Spinal cord (tissue), 10 donors: ENCODE data around the gene SGCB. TPM values are rescaled to one million over a fixed set of nuclear protein-coding genes. Genes with fewer than 3 reads are reported as not detected.
A peak's percentile ranks its signal among the peaks of the same experiment; 100 is the strongest.

Experiments used
- DNase-seq, 6 donors: peaks; one replicate each; pipeline versions ENCODE4 v3.0.0 to v3.0.0-alpha.2; 2013 to 2015; ENCODE audit warnings: low spot score in 6 of 6, low read depth in 4 of 6
- H3K27ac ChIP-seq: one replicate; pipeline ENCODE4 v1.5.1; 2013; ENCODE audit warnings: low read depth, low read length, control low read depth
- H3K27me3 ChIP-seq: one replicate; pipeline ENCODE4 v1.6.1; 2013; ENCODE audit warnings: low read length; ENCODE audit not compliant: control insufficient read depth, insufficient read depth
- H3K36me3 ChIP-seq: one replicate; pipeline ENCODE4 v1.6.1; 2013; ENCODE audit warnings: low read length; ENCODE audit not compliant: control insufficient read depth, insufficient read depth
- H3K4me1 ChIP-seq: one replicate; pipeline ENCODE4 v1.6.1; 2013; ENCODE audit warnings: low read length; ENCODE audit not compliant: control insufficient read depth, insufficient read depth
- H3K4me3 ChIP-seq: one replicate; pipeline ENCODE4 v1.5.1; 2013; ENCODE audit warnings: low read depth, low read length, control low read depth
- H3K9me3 ChIP-seq: one replicate; pipeline ENCODE4 v1.6.1; 2013; ENCODE audit warnings: low read length; ENCODE audit not compliant: control insufficient read depth, insufficient read depth
- WGBS: methylation state at CpG from one replicate; pipeline ENCODE4 v1.1.5; 2013; ENCODE audit warnings: missing lambda C conversion rate; ENCODE audit not compliant: insufficient coverage; 5-methylcytosine and 5-hydroxymethylcytosine counted together
- polyA plus RNA-seq, 2 donors: library from polyadenylated mRNA; unstranded; fragments of 120-200 nt; gene quantifications; one replicate each; pipeline ENCODE4 v1.2.1, GENCODE V29; 2013; ENCODE audit not compliant: insufficient read length in 2 of 2
- small RNA-seq: library from RNA; depleted of rRNA; stranded (forward); fragments of <200 nt; gene quantifications from one replicate; pipeline ENCODE3, GENCODE V24; 2014; ENCODE audit warnings: low replicate concordance
- total RNA-seq, 2 donors: library from RNA; depleted of rRNA in 1 of 2; stranded (reverse); fragments of 120-200 nt in 1 of 2; fragments of >200 nt in 1 of 2; gene quantifications; one replicate each; pipeline versions ENCODE4 v1.2.3 to v1.2.4, GENCODE V29; 2013 to 2014
- donor health status: healthy.

Gene SGCB
- total and polyA plus RNA-seq, 4 donors: 36.4 to 108 (median 72.1) TPM

DNA sequence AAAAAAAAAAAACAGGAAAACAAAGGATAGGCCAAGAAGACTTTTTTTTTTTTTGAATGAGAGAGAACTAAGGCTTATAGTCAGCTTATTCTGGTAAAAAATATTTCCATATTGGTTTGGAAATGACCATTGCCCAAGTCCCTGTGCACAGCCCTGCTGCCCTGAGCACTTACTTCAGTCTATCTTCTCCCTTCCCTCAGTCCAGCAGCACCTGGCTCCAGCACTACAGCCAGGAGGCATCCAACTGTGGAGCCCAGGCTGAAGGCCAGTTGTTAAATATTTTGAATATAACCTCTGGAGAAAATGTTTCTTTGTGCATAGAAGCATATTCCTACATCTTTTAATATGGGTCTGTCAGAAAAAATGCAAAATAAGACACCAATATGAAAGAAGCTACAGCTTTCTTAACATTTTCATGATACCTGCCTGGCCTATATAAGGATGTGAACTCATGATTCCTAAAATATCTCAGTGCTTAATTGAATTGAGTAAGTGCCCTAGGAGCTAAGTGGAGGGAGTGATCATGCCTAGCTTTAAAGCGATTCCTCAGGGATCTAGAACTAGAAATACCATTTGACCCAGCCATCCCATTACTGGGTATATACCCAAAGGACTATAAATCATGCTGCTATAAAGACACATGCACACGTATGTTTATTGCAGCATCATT lies 32.4 kb downstream of the SGCB start:
- no CpG with 5 or more reads among the region's 2 CpGs for WGBS
- H3K27ac ChIP-seq: no peak overlapping the region

GRCh38 chr4:52004414-52004813 lies 33.7 kb downstream of the SGCB start:
- no peaks in the 10 kb centered on the region for H3K4me1 ChIP-seq
- peak in 1 of 6 donors; percentile 13 for DNase-seq

More for the DNA sequence above, 32.4 kb downstream of the SGCB start:
- H3K36me3 ChIP-seq: no peaks in the 10 kb centered on the region
- H3K9me3 ChIP-seq: no peaks in the 10 kb centered on the region
- H3K4me1 ChIP-seq: no peaks in the 10 kb centered on the region
- no peaks in the 10 kb centered on the region for H3K27me3 ChIP-seq
- DNase-seq: no peak
- no peak overlapping the region for H3K4me3 ChIP-seq

GRCh38 chr4:52001616-52002015 lies 36.5 kb downstream of the SGCB start:
- H3K27me3 ChIP-seq: no peaks in the 10 kb centered on the region
- WGBS: 80% methylated on average over 1 of the region's 2 CpGs
- H3K4me3 ChIP-seq: no peak overlapping the region
- H3K36me3 ChIP-seq: no peaks in the 10 kb centered on the region
- no peaks in the 10 kb centered on the region for H3K4me1 ChIP-seq
- no peaks in the 10 kb centered on the region for H3K9me3 ChIP-seq
- no peak for DNase-seq
- H3K27ac ChIP-seq: no peak overlapping the region

More at GRCh38 chr4:52004414-52004813, 33.7 kb downstream of the SGCB start:
- Histone ChIP-seq H3K36me3 (no peaks in the 10 kb centered on the region), H3K4me3 (no peak overlapping the region), H3K27me3 (no peaks in the 10 kb centered on the region), H3K27ac (no peak overlapping the region), H3K9me3 (no peaks in the 10 kb centered on the region)

GRCh38 chr4:51999250-51999649 lies 38.8 kb downstream of the SGCB start:
- no peak for DNase-seq
- no peak overlapping the region for H3K4me3 ChIP-seq
- 63% methylated on average over 1 of the region's 5 CpGs for WGBS

DNA sequence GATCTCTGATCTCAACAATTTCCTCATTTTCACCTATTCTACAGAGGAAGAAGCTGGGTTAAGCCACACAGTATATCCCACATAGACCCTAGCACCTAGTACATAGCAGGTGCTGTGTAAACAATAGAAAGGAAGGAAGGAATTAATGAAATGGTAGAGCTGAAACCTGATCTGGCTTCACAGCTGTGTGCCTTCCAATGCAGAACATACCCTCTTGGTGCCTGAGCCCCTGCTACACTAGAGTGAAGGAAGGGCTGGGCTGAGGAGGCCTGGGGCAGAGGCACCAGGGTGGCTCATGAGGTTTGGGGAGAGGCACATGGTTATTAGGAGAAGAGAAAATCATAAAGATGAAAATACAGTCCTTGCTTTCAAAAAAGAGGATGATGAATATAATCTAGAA lies 39.3 kb downstream of the SGCB start:
- Histone ChIP-seq H3K4me3 (no peak overlapping the region), H3K27me3 (no peaks in the 10 kb centered on the region), H3K4me1 (peaks cover 7% of the 10 kb centered on the region), H3K27ac (no peak overlapping the region), H3K36me3 (no peaks in the 10 kb centered on the region), H3K9me3 (no peaks in the 10 kb centered on the region)
- no peak for DNase-seq

More at GRCh38 chr4:51999250-51999649, 38.8 kb downstream of the SGCB start:
- Histone ChIP-seq H3K27ac (no peak overlapping the region), H3K36me3 (no peaks in the 10 kb centered on the region), H3K9me3 (no peaks in the 10 kb centered on the region), H3K27me3 (no peaks in the 10 kb centered on the region), H3K4me1 (peaks cover 7% of the 10 kb centered on the region)

- Histone ChIP-seq H3K36me3 (no peaks in the 10 kb centered on the region), H3K9me3 (no peaks in the 10 kb centered on the region), H3K27me3 (no peaks in the 10 kb centered on the region), H3K4me1 (peaks cover 7% of the 10 kb centered on the region), H3K4me3 (no peak overlapping the region), H3K27ac (no peak overlapping the region)
- no peak for DNase-seq
These were observed 40.5 kb downstream of the SGCB start for GRCh38 chr4:51997647-51998046.

DNA sequence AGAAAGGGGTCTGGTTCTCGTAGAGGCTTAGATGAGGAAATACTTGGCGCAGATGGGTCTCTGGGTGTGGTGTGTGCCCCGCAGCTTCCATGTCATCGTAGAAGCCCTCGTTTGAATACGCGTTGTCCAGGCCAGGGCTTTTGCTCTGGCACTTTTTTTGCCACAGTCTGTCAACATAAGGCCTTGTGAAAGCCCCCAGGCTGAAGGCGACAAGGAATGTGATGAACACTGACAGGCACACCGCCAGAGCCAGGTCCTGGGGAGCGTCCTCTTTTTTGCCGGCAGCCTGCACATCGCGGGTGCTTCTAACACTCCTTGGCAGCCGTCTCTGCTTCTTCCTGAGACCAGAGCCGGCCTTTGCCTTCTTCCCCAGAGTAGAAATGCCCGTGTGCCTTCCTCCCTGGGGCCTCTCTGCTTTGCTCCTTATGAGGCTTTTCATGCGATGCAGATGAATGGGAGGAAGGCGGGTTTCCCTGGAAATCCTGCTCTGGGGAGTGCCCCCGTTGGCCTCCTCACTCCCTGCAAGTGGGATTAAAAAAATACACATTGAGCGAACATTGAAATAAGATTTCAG lies 42.4 kb downstream of the SGCB start:
- H3K36me3 ChIP-seq: no peaks in the 10 kb centered on the region
- peaks cover 7% of the 10 kb centered on the region for H3K4me1 ChIP-seq
- DNase-seq: peak in 1 of 6 donors; percentile 7
- WGBS: 41% methylated on average over 18 of the region's 20 CpGs
- no peak overlapping the region for H3K27ac ChIP-seq
- H3K9me3 ChIP-seq: no peaks in the 10 kb centered on the region
- H3K27me3 ChIP-seq: no peaks in the 10 kb centered on the region
- H3K4me3 ChIP-seq: no peak overlapping the region

Small RNA genes lying within 50 kb of the gene (small RNA-seq; reads per million reads assigned to genes)
- gene AC104784.1: not detected

Other genes starting within 250 kb of the SGCB start
- gene DCUN1D4, start 195.1 kb downstream of the SGCB start, total RNA-seq: 10 to 100 TPM; 35.2 to 86.0 TPM
- 10 to 100 TPM; 45.8 to 52.1 TPM for gene DCUN1D4, start 195.1 kb downstream of the SGCB start, polyA plus RNA-seq
- gene LRRC66, start 17.9 kb downstream of the SGCB start, total RNA-seq: under 1 TPM; 0.30 to 0.88 TPM
- under 1 TPM; 0.82 to 0.86 TPM for gene LRRC66, start 17.9 kb downstream of the SGCB start, polyA plus RNA-seq
- 10 to 100 TPM in 1 of 2 donors, 1 to 10 TPM in 1; 5.9 to 11.2 TPM for gene SPATA18, start 13.0 kb upstream of the SGCB start, total RNA-seq
- 1 to 10 TPM; 5.3 to 9.5 TPM for gene SPATA18, start 13.0 kb upstream of the SGCB start, polyA plus RNA-seq